ENCODE data around the gene EPHB3.

Gene EPHB3

GRCh38 chr3:184578822-184579221, 17.2 kb downstream of the EPHB3 start:
- no peak for TF ChIP-seq CTCF (IDR thresholded peaks at IDR 0.05; ENCODE audit: extremely low read depth, insufficient read depth, missing control alignments)
- DNase-seq (ENCODE audit: low spot score) = no peak
- in situ Hi-C loops (cut with MboI; ENCODE audit: low pct_unique_long_range_greater_than_20kb, low sequenced_read_pairs, unreplicated experiment) = no loop called here

- TF ChIP-seq CTCF (IDR thresholded peaks at IDR 0.05; ENCODE audit: extremely low read depth, insufficient read depth, missing control alignments) = no peak
- in situ Hi-C loops (cut with MboI; ENCODE audit: low pct_unique_long_range_greater_than_20kb, low sequenced_read_pairs, unreplicated experiment) = no loop called here
- no peak for DNase-seq (ENCODE audit: low spot score)
These were observed 17.9 kb downstream of the EPHB3 start for GRCh38 chr3:184579513-184579912.

- no peak for DNase-seq (ENCODE audit: low spot score)
- no peak for TF ChIP-seq CTCF (IDR thresholded peaks at IDR 0.05; ENCODE audit: extremely low read depth, insufficient read depth, missing control alignments)
- in situ Hi-C loops (cut with MboI; ENCODE audit: low pct_unique_long_range_greater_than_20kb, low sequenced_read_pairs, unreplicated experiment) = no loop called here
These were observed 18.8 kb downstream of the EPHB3 start for GRCh38 chr3:184580376-184580775.

GRCh38 chr3:184581331-184581855, 19.8 kb downstream of the EPHB3 start:
- in situ Hi-C loops (cut with MboI; ENCODE audit: low pct_unique_long_range_greater_than_20kb, low sequenced_read_pairs, unreplicated experiment) = no loop called here
- no peak for TF ChIP-seq CTCF (IDR thresholded peaks at IDR 0.05; ENCODE audit: extremely low read depth, insufficient read depth, missing control alignments)
- DNase-seq (ENCODE audit: low spot score) = no peak

- in situ Hi-C loops (cut with MboI; ENCODE audit: low pct_unique_long_range_greater_than_20kb, low sequenced_read_pairs, unreplicated experiment) = no loop called here
- no peak for DNase-seq (ENCODE audit: low spot score)
- TF ChIP-seq CTCF (IDR thresholded peaks at IDR 0.05; ENCODE audit: extremely low read depth, insufficient read depth, missing control alignments) = no peak
These were observed 21.3 kb downstream of the EPHB3 start for GRCh38 chr3:184582646-184583577.

GRCh38 chr3:184583578-184584451, 22.2 kb downstream of the EPHB3 start:
- DNase-seq (ENCODE audit: low spot score) = no peak
- in situ Hi-C loops (cut with MboI; ENCODE audit: low pct_unique_long_range_greater_than_20kb, low sequenced_read_pairs, unreplicated experiment) = no loop called here
- peak; percentile 18 for TF ChIP-seq CTCF (IDR thresholded peaks at IDR 0.05; ENCODE audit: extremely low read depth, insufficient read depth, missing control alignments)
